Dermis microvascular lymphatic vessel endothelial cell (primary cell): ENCODE results near the gene TM4SF18. TPM values are rescaled to one million over a fixed set of nuclear protein-coding genes. Genes with fewer than 3 reads are reported as not detected.
A peak's percentile ranks its signal among the peaks of the same experiment; 100 is the strongest.
"Not testable (repeated sequence)": the region's sequence is repeated elsewhere in the genome, so short reads cannot be mapped to it uniquely, and the experiment has no call there.

Experiments used
- DNase-seq, 2 donors: peaks; one replicate each; pipeline versions ENCODE4 v3.0.0 to v3.0.0-alpha.2; 2010; ENCODE audit warnings: low read depth in 2 of 2
- total RNA-seq: library from RNA; depleted of rRNA; stranded (reverse); fragments of >200 nt; gene quantifications from 2 replicates; pipeline ENCODE4 v1.2.1, GENCODE V29; 2014

The TM4SF18 gene
- total RNA-seq, 1 donor from 2014 or later: 318 TPM

DNA sequence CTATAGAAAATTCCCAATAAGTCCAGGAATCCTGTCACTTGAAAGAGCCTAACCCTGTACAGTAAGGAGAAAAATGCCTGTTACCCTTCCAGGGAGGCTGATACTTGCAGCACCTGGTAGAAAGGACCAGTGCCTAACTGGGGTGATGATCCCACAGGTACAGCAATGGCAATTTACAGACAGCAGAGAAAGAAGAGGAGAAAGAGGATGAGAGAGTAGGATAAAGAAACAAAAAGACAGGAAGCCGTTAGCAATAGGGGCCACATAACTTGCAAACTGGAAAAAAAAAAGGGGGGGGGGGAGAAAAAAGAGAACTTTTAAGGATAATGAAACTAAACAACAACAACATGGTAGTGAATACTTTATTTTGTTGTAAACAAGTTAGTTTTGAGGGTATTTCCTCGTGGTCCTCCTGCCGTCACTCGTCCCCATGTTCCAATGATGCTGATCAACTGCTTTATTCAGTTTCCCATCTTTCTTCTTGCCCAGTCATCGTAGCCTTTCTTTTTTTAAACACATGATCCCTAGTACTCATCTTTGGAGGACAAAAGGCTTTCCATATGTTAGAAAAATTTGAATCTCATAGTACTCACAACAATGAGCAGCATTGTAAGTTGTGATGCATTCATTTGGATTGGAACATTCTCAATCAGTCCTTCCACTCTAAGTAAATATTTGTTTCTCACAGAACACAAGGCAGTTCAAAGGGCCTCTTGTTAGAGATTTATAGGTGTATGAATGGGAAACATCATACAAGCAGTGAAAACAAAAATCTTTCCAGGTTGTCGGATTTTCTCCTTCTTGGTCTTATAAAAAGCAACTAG lies 35.5 kb upstream of the TM4SF18 start:
- DNase-seq: peak in 1 of 2 donors; percentile 27

GRCh38 chr3:149368201-149368673 lies 34.8 kb upstream of the TM4SF18 start:
- peak in 1 of 2 donors; percentile 63 for DNase-seq

GRCh38 chr3:149366941-149367840 lies 33.8 kb upstream of the TM4SF18 start:
- DNase-seq: peak; percentile 61 to 96

DNA sequence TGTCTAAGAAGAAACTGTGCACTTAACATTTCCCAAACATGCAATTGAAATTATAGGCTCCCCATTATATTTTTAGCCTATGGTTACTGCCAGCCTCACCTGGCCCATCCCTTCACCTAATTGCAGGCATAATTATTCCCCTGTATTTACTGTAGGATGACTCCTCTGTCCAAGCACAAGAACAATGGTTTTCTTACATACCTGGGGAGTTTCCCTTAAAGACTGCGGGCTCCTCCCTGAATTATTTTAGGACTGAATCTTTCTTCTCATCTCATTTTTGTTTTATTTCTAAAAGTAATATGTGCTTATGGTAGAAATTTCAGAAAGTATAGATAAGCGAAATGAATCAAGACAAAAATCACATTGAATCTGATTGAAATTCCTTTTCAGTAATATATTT lies 32.6 kb upstream of the TM4SF18 start:
- DNase-seq: no peak

DNA sequence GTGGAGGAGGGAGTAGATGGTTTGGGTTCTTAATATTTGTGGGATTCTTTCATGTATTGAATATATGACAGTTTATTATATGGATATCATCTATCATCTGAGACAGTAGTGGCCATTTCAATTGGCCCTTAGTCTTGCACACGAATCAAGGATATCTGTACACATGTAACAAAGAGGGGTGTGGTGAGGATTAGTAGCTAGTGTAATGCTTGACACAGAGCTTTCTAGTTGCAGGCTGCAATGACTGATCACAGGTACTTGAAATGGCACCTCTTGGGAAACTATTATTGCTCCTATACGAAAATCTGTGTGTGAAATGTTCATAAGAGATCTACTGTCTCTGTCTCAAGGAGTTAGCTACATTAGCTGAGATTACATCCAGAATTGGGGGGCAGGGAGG lies 31.2 kb upstream of the TM4SF18 start:
- DNase-seq: no peak

GRCh38 chr3:149363053-149363452 lies 29.6 kb upstream of the TM4SF18 start:
- DNase-seq: peak in 1 of 2 donors; percentile 56

- DNase-seq: no peak
These were observed 28.9 kb upstream of the TM4SF18 start for GRCh38 chr3:149362366-149362765.

DNA sequence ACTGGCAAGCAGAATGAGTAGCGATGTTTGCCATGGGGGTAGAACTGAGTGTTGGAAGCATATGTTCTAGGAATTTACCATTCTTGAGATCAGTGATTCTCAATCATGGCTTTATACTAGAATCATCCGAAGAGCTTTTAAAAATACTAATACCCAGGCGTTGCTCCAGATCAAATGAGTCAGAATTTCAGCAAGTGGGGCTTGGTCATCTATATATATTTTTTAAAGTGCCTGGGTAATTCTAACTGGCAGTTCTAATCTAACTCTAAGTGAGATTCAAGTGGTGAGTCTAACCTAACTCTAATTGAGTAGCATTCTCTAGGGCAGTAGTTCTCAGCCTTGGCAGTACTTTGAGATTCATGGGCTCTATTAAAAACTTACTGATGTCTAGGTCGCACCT lies 23.2 kb upstream of the TM4SF18 start:
- DNase-seq: no peak

DNA sequence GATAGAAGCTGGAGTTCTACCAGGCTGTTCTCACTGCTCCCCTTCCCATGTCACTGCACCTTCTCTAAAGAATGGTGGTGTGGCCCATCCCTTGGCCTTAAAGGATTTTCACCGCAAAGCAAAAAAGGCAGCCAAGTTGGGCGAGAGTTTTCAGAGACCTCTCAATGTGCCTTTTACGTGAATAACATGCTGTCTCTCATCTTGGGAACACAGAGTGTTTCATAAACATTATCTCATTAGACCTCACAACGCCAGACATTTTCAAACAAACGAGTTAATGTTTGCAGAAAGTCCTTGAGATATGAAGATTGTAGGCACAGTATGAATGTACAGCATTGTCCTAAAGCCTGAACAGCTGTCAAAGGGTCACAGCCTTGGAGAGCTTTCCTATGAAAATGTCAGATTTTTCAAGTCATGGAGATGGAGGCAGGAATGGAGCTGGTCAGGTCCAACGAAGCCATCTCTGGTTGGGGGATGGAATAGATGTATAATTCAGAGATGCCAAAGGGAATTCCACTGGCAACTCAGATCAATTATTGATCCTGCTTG lies 22.7 kb upstream of the TM4SF18 start:
- no peak for DNase-seq

- DNase-seq: peak; percentile 87 to 92
These were observed 20.2 kb upstream of the TM4SF18 start for GRCh38 chr3:149353581-149354184.

- DNase-seq: peak; percentile 59 to 82
These were observed 19.1 kb upstream of the TM4SF18 start for GRCh38 chr3:149352556-149352955.

DNA sequence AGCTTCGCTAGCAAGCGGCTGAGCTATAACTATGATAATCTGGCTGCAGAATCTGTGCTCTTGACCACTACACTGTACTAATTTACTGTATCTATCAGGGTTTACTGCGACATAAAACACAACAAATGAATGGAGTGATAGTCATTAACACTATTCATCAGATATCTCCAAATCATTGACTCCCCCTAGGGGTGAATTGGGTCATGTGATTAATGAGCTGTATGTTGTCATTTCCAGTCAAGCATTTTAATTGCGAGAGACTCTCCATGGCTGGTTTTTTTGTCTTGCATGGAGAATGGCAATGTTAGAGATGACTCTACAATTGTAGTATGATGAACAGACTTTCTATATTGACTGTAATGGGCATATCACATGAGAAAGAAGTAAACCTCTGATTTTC lies 10.5 kb upstream of the TM4SF18 start:
- no peak for DNase-seq

- DNase-seq: peak in 1 of 2 donors; percentile 76
These were observed 9.3 kb upstream of the TM4SF18 start for GRCh38 chr3:149342413-149343380.

GRCh38 chr3:149340310-149340933 lies 7.0 kb upstream of the TM4SF18 start:
- DNase-seq: peak; percentile 87 to 92

DNA sequence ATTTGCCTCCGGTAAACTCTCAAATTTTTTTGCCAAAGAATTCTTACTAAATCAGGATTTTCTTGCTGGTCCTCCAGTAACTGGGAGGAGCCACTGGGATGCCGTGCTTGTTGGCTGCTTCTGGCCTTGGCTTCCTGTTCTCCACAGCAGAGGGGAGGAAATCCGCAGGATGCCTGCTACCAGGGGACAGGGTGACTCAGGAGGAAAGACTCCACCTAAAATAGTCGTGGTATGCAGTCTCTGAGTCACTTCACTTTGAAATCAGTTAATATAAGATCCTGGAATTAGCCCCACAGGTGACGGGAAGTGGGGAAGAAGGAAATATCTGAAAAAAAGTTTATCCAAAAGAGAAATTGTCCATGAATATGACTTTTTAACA lies 6.5 kb upstream of the TM4SF18 start:
- peak; percentile 96 to 99 for DNase-seq

DNA sequence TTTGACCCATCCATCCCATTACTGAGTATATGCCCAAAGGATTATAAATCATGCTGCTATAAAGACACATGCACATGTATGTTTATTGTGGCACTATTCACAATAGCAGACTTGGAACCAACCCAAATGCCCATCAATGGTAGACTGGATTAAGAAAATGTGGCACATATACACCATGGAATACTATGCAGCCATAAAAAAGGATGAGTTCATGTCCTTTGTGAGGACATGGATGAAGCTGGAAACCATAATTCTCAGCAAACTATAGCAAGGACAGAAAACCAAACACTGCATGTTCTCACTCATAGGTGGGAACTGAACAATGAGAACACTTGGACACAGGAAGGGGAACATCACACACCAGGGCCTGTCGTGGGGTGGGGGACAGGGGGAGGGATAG lies 4.0 kb upstream of the TM4SF18 start:
- DNase-seq: not testable (repeated sequence)

- peak in 1 of 2 donors; percentile 14 for DNase-seq
These were observed 3.5 kb upstream of the TM4SF18 start for GRCh38 chr3:149336925-149337324.

GRCh38 chr3:149332771-149333170 lies 665 bp downstream of the TM4SF18 start:
- DNase-seq: peak in 1 of 2 donors; percentile 65

GRCh38 chr3:149332227-149332765 lies 1.1 kb downstream of the TM4SF18 start:
- peak; percentile 60 to 73 for DNase-seq

DNA sequence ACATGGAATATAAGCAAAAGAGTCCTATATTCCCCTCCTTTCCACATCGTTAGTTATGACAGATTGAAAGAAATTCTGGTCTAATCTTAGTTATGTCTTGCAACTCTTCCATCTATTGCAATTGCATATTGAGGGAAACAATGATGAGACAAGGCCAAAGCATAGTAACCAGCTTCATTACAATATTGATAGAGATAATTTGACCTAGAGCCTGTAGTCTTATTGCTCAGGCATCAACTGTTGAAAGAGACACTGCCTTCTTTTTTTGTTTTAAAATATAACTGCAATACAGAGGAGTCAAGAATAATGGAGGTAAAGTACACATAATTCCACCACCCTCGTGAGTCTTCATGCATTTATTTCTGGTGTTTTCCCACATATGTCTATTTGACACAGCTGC lies 2.0 kb downstream of the TM4SF18 start:
- no peak for DNase-seq
